ENCODE data around the gene KYNU.

- TF ChIP-seq CTCF (IDR thresholded peaks at IDR 0.05), result no peak
- TF ChIP-seq POLR2A (IDR thresholded peaks at IDR 0.05), result no peak
These were observed 11.5 kb upstream of the KYNU start for GRCh38 chr2:142865924-142866323.
